22Rv1 (cell line): Measurements from ENCODE around the gene ENO2.
"Not testable (repeated sequence)": the region's sequence is repeated elsewhere in the genome, so short reads cannot be mapped to it uniquely, and the experiment has no call there.

ENCODE experiments used
- ZFX ChIP-seq: fragments of 450-650 bp; IDR thresholded peaks from 2 replicates; pipeline ENCODE4 v1.6.1; 2017; ENCODE audit warnings: antibody characterized with exemption, borderline replicate concordance
- TF ChIP-seq, protein P1 (sequence below): fragments of 450-650 bp; IDR thresholded peaks from 2 replicates; pipeline ENCODE4 v1.5.1; 2017; ENCODE audit warnings: mild to moderate bottlenecking

DNA sequence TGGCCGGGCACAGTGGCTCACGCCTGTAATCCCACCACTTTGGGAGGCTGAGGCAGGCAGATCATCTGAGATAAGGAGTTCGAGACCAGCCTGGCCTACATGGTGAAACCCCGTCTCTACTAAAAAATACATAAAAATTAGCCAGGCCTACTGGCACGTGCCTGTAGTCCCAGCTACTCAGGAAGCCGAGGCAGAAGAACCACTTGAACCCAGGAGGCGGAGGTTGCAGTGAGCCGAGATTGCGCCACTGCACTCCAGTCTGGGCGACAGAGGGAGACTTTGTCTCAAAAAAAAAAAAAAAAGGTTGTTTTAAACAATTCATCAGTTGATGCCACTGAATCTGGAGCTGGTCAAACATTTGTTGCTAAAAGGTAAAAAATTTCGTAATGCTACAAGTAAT lies 34.6 kb upstream of the ENO2 start:
- TF ChIP-seq, protein P1, sequence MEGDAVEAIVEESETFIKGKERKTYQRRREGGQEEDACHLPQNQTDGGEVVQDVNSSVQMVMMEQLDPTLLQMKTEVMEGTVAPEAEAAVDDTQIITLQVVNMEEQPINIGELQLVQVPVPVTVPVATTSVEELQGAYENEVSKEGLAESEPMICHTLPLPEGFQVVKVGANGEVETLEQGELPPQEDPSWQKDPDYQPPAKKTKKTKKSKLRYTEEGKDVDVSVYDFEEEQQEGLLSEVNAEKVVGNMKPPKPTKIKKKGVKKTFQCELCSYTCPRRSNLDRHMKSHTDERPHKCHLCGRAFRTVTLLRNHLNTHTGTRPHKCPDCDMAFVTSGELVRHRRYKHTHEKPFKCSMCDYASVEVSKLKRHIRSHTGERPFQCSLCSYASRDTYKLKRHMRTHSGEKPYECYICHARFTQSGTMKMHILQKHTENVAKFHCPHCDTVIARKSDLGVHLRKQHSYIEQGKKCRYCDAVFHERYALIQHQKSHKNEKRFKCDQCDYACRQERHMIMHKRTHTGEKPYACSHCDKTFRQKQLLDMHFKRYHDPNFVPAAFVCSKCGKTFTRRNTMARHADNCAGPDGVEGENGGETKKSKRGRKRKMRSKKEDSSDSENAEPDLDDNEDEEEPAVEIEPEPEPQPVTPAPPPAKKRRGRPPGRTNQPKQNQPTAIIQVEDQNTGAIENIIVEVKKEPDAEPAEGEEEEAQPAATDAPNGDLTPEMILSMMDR = not testable (repeated sequence)
- TF ChIP-seq ZFX = not testable (repeated sequence)
